Mesenchymal stem cell (in vitro differentiated cells and primary cell): ENCODE measurements around the gene SLC2A9.

Experiments
- DNase-seq: peaks from one replicate; pipeline ENCODE4 v3.0.0-alpha.2; 2013
- H2AFZ ChIP-seq: one replicate; pipeline ENCODE4 v1.6.1; 2013; ENCODE audit warnings: low read depth, mild to moderate bottlenecking, control low read depth, inconsistent platforms, low read length, moderate library complexity
- H2AK5ac ChIP-seq: 2 replicates; pipeline ENCODE4 v1.6.1; 2013; ENCODE audit warnings: low read length, moderate library complexity, mild to moderate bottlenecking, inconsistent platforms; ENCODE audit not compliant: severe bottlenecking
- H2BK120ac ChIP-seq: one replicate; pipeline ENCODE4 v1.6.1; 2013; ENCODE audit warnings: low read depth, mild to moderate bottlenecking, inconsistent platforms, low read length, moderate library complexity
- H2BK12ac ChIP-seq, 2 experiments: one replicate each; pipeline ENCODE4 v1.6.1; 2013; ENCODE audit warnings: inconsistent platforms in 2 of 2, low read length in 2 of 2, mild to moderate bottlenecking in 2 of 2, moderate library complexity in 2 of 2, control low read depth in 1 of 2
- H2BK15ac ChIP-seq: one replicate; pipeline ENCODE4 v1.6.1; 2013; ENCODE audit warnings: mild to moderate bottlenecking, low read depth, inconsistent platforms; ENCODE audit not compliant: poor library complexity, severe bottlenecking
- H2BK5ac ChIP-seq: 2 replicates; pipeline ENCODE4 v1.6.1; 2013; ENCODE audit warnings: low read depth, mild to moderate bottlenecking, low read length, control low read depth, inconsistent platforms; ENCODE audit not compliant: poor library complexity, severe bottlenecking
- H3K14ac ChIP-seq, 2 experiments: one replicate each; pipeline ENCODE4 v1.6.1; 2013; ENCODE audit warnings: inconsistent platforms in 2 of 2, low read length in 2 of 2, control low read depth in 1 of 2, mild to moderate bottlenecking in 1 of 2, moderate library complexity in 1 of 2
- H3K18ac ChIP-seq, 2 experiments: one replicate each; pipeline ENCODE4 v1.6.1; 2013; ENCODE audit warnings: inconsistent platforms in 2 of 2, low read length in 2 of 2, control low read depth in 1 of 2, low read depth in 1 of 2, mild to moderate bottlenecking in 1 of 2
- H3K23ac ChIP-seq, 2 experiments: one replicate each; pipeline ENCODE4 v1.6.1; 2013; ENCODE audit warnings: inconsistent platforms in 2 of 2, low read length in 2 of 2, mild to moderate bottlenecking in 2 of 2, moderate library complexity in 2 of 2, control low read depth in 1 of 2
- H3K27ac ChIP-seq: 2 replicates; pipeline ENCODE4 v1.5.1; 2013; ENCODE audit warnings: mild to moderate bottlenecking, moderate library complexity, low read length, control low read depth, inconsistent platforms; ENCODE audit not compliant: poor library complexity, severe bottlenecking
- H3K27me3 ChIP-seq, 2 experiments: 2 replicates each; pipeline versions ENCODE4 v1.6.1 to v1.7.0; 2013; ENCODE audit warnings: low read length in 2 of 2, mild to moderate bottlenecking in 2 of 2, moderate library complexity in 2 of 2, control low read depth in 1 of 2, inconsistent platforms in 1 of 2; ENCODE audit not compliant: control insufficient read depth in 1 of 2, insufficient read depth in 1 of 2
- H3K36me3 ChIP-seq, 2 experiments: 2 replicates each; pipeline versions ENCODE4 v1.6.1 to v1.7.0; 2013; ENCODE audit warnings: low read length in 2 of 2, control low read depth in 1 of 2, inconsistent platforms in 1 of 2, low read depth in 1 of 2, mild to moderate bottlenecking in 1 of 2; ENCODE audit not compliant: insufficient read depth in 2 of 2, control insufficient read depth in 1 of 2
- H3K4ac ChIP-seq, 2 experiments: one replicate each; pipeline ENCODE4 v1.6.1; 2013; ENCODE audit warnings: inconsistent platforms in 2 of 2, low read length in 2 of 2, mild to moderate bottlenecking in 2 of 2, moderate library complexity in 2 of 2, control low read depth in 1 of 2, low read depth in 1 of 2
- H3K4me1 ChIP-seq: 2 replicates; pipeline ENCODE4 v1.6.1; 2013; ENCODE audit warnings: low read depth, low read length, control low read depth; ENCODE audit not compliant: control insufficient read depth, insufficient read depth
- H3K4me2 ChIP-seq: 2 replicates; pipeline ENCODE4 v1.6.1; 2013; ENCODE audit warnings: low read length, mild to moderate bottlenecking, inconsistent platforms; ENCODE audit not compliant: poor library complexity, severe bottlenecking
- H3K4me3 ChIP-seq, 2 experiments: 2 replicates each; pipeline versions ENCODE4 v1.5.1 to v1.7.0; 2013; ENCODE audit warnings: low read length in 2 of 2, mild to moderate bottlenecking in 2 of 2, control low read depth in 1 of 2, low read depth in 1 of 2; ENCODE audit not compliant: insufficient read depth in 1 of 2
- H3K79me1 ChIP-seq: replicated peaks from 2 replicates; pipeline ENCODE4 v1.6.1; 2013; ENCODE audit warnings: mild to moderate bottlenecking, control low read depth, low read length, inconsistent platforms; ENCODE audit not compliant: poor library complexity, severe bottlenecking
- H3K9ac ChIP-seq: 2 replicates; pipeline ENCODE4 v1.7.0; 2013; ENCODE audit warnings: mild to moderate bottlenecking, low read length, moderate library complexity
- H3K9me3 ChIP-seq: 2 replicates; pipeline ENCODE4 v1.7.0; 2013; ENCODE audit warnings: mild to moderate bottlenecking, low read length; ENCODE audit not compliant: control insufficient read depth
- H4K8ac ChIP-seq: one replicate; pipeline ENCODE4 v1.6.1; 2013; ENCODE audit warnings: inconsistent platforms, mild to moderate bottlenecking, low read length, moderate library complexity
- H4K91ac ChIP-seq: one replicate; pipeline ENCODE4 v1.6.1; 2013; ENCODE audit warnings: mild to moderate bottlenecking, low read length, inconsistent platforms
- whole genome bisulfite sequencing: methylation state at CpG from one replicate; pipeline ENCODE4 v1.1.7; 2013; ENCODE audit warnings: mixed read lengths; 5-methylcytosine and 5-hydroxymethylcytosine counted together

Gene SLC2A9

DNA sequence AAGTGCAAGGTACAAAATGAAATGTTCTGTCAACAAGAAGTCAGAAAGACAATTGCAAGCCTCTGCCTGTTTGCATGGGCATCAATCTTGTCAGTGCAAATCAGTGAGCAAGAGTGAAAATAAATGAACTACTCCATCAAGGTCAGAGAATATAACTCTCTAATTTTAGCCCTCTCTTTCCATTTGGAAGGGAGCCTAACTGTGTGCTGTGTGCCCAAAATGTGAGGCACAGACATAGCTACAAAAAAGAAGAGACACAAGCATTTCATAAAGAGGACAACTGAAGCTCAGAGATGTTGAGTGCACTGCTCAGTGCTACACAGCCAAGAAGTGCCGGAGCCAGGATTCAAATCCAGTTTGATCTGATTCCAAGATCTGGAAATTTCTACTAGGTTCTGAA, 114.3 kb downstream of the SLC2A9 start:
- Histone ChIP-seq H2BK5ac (no peak overlapping the region), H3K18ac (no peak overlapping the region), H3K4ac (no peak overlapping the region), H3K27me3 (no peaks in the 10 kb centered on the region), H2AFZ (no peak overlapping the region), H2AK5ac (no peak overlapping the region), H2BK12ac (no peak overlapping the region), H4K8ac (no peak overlapping the region), H3K4me2 (no peak overlapping the region), H4K91ac (no peak overlapping the region), H3K9ac (no peak overlapping the region), H3K4me3 (no peak overlapping the region), H3K14ac (no peak overlapping the region), H3K27ac (no peak overlapping the region), H3K79me1 (no peaks in the 10 kb centered on the region), H2BK15ac (no peak overlapping the region), H3K9me3 (peaks cover 4% of the 10 kb centered on the region), H3K36me3 (no peaks in the 10 kb centered on the region), H3K4me1 (no peaks in the 10 kb centered on the region), H3K23ac (no peak overlapping the region), H2BK120ac (no peak overlapping the region)
- WGBS, result 80% methylated on average over 1 of the region's 1 CpG
- no peak for DNase-seq

GRCh38 chr4:9904976-9905587, 116.2 kb downstream of the SLC2A9 start:
- no peak overlapping the region for H3K4me3 ChIP-seq
- peaks cover 4% of the 10 kb centered on the region for H3K9me3 ChIP-seq
- no peak for DNase-seq
- H2BK15ac ChIP-seq, result no peak overlapping the region
- H3K18ac ChIP-seq, result no peak overlapping the region
- H3K79me1 ChIP-seq, result no peaks in the 10 kb centered on the region
- no peak overlapping the region for H3K4me2 ChIP-seq
- no peaks in the 10 kb centered on the region for H3K4me1 ChIP-seq
- H3K4ac ChIP-seq, result no peak overlapping the region
- 76% methylated on average over 3 of the region's 4 CpGs for WGBS
- no peaks in the 10 kb centered on the region for H3K36me3 ChIP-seq
- H3K9ac ChIP-seq, result no peak overlapping the region
- no peak overlapping the region for H3K23ac ChIP-seq
- no peak overlapping the region for H4K91ac ChIP-seq
- H2BK120ac ChIP-seq, result no peak overlapping the region
- H2AK5ac ChIP-seq, result no peak overlapping the region
- H2AFZ ChIP-seq, result no peak overlapping the region
- no peak overlapping the region for H2BK12ac ChIP-seq
- H4K8ac ChIP-seq, result no peak overlapping the region
- no peak overlapping the region for H2BK5ac ChIP-seq
- no peak overlapping the region for H3K27ac ChIP-seq
- H3K14ac ChIP-seq, result no peak overlapping the region
- no peaks in the 10 kb centered on the region for H3K27me3 ChIP-seq

- no peak for DNase-seq
- Histone ChIP-seq H3K18ac (no peak overlapping the region), H2BK5ac (no peak overlapping the region), H3K4me1 (no peaks in the 10 kb centered on the region), H3K27ac (no peak overlapping the region), H3K4me3 (no peak overlapping the region), H4K8ac (no peak overlapping the region), H3K14ac (no peak overlapping the region), H3K4ac (no peak overlapping the region), H2AFZ (no peak overlapping the region), H3K9ac (no peak overlapping the region), H3K4me2 (no peak overlapping the region), H2BK12ac (no peak overlapping the region), H3K27me3 (peaks cover 0 to 5% of the 10 kb centered on the region in 2 experiments), H4K91ac (no peak overlapping the region), H3K9me3 (no peaks in the 10 kb centered on the region), H2AK5ac (no peak overlapping the region), H2BK15ac (no peak overlapping the region), H2BK120ac (no peak overlapping the region), H3K36me3 (no peaks in the 10 kb centered on the region), H3K23ac (no peak overlapping the region), H3K79me1 (no peaks in the 10 kb centered on the region)
- 77% methylated on average over 3 of the region's 3 CpGs for WGBS
These were observed 118.0 kb downstream of the SLC2A9 start for GRCh38 chr4:9903317-9903716.

GRCh38 chr4:9901257-9901656, 120.0 kb downstream of the SLC2A9 start:
- Histone ChIP-seq H2AFZ (no peak overlapping the region), H3K36me3 (no peaks in the 10 kb centered on the region), H3K14ac (no peak overlapping the region), H3K27ac (no peak overlapping the region), H3K4ac (no peak overlapping the region), H2BK15ac (no peak overlapping the region), H3K4me3 (no peak overlapping the region), H2BK120ac (no peak overlapping the region), H2AK5ac (no peak overlapping the region), H3K4me2 (no peak overlapping the region), H2BK5ac (no peak overlapping the region), H4K8ac (no peak overlapping the region), H3K23ac (no peak overlapping the region), H3K9ac (no peak overlapping the region), H3K27me3 (peaks cover 0 to 5% of the 10 kb centered on the region in 2 experiments), H4K91ac (no peak overlapping the region), H3K4me1 (no peaks in the 10 kb centered on the region), H3K18ac (no peak overlapping the region), H3K79me1 (no peaks in the 10 kb centered on the region), H3K9me3 (no peaks in the 10 kb centered on the region), H2BK12ac (no peak overlapping the region)
- no peak for DNase-seq
- WGBS, result 36% methylated on average over 3 of the region's 3 CpGs
